Urinary bladder (tissue), 4 donors: ENCODE results near the gene LARGE1. TPM values are rescaled to one million over a fixed set of nuclear protein-coding genes. Genes with fewer than 3 reads are reported as not detected.

Experiments
- DNase-seq: peaks from one replicate; pipeline ENCODE4 v3.0.0-alpha.2; 2015; ENCODE audit errors: extremely low spot score
- H3K27ac ChIP-seq: one replicate; pipeline ENCODE4 v1.5.1; 2013; ENCODE audit warnings: low read depth, mild to moderate bottlenecking, moderate library complexity
- H3K36me3 ChIP-seq: one replicate; pipeline ENCODE4 v1.6.1; 2013; ENCODE audit warnings: mild to moderate bottlenecking, moderate library complexity; ENCODE audit not compliant: insufficient read depth
- H3K4me1 ChIP-seq: one replicate; pipeline ENCODE4 v1.6.1; 2013; ENCODE audit warnings: mild to moderate bottlenecking, moderate library complexity; ENCODE audit not compliant: insufficient read depth
- H3K4me3 ChIP-seq: one replicate; pipeline ENCODE4 v1.5.1; 2013; ENCODE audit warnings: low read depth, low read length
- WGBS: extraction: QIAGEN DNeasy Blood & Tissue Kit; methylation state at CpG from one replicate; pipeline ENCODE4 v1.1.7; 2013; 5-methylcytosine and 5-hydroxymethylcytosine counted together
- polyA plus RNA-seq: library from polyadenylated mRNA; stranded (reverse); fragments of 200-250 nt; gene quantifications from one replicate; pipeline ENCODE4 v1.2.3, GENCODE V29; 2013
- total RNA-seq: library from RNA; depleted of rRNA; stranded (reverse); fragments of >200 nt; gene quantifications from one replicate; pipeline ENCODE4 v1.2.3, GENCODE V29; 2014
- donor health status: healthy with polysubstance abuse.
- donor health status: healthy.

Gene LARGE1
- total and polyA plus RNA-seq, 2 donors, result 27.9 to 34.5 TPM

- 47% methylated on average over 6 of the region's 6 CpGs for WGBS
- no peaks in the 10 kb centered on the region for H3K4me1 ChIP-seq
- H3K27ac ChIP-seq, result no peak overlapping the region
- no peak for DNase-seq
- no peaks in the 10 kb centered on the region for H3K36me3 ChIP-seq
- no peak overlapping the region for H3K4me3 ChIP-seq
These were observed 253.2 kb downstream of the LARGE1 start for GRCh38 chr22:33666961-33667619.

GRCh38 chr22:33666279-33666960 is 253.9 kb downstream of the LARGE1 start:
- no peak overlapping the region for H3K27ac ChIP-seq
- H3K4me3 ChIP-seq, result no peak overlapping the region
- WGBS, result 77% methylated on average over 4 of the region's 4 CpGs
- no peaks in the 10 kb centered on the region for H3K4me1 ChIP-seq
- DNase-seq, result no peak
- H3K36me3 ChIP-seq, result no peaks in the 10 kb centered on the region

- Histone ChIP-seq H3K27ac (no peak overlapping the region), H3K4me1 (no peaks in the 10 kb centered on the region), H3K4me3 (no peak overlapping the region), H3K36me3 (no peaks in the 10 kb centered on the region)
- DNase-seq, result peak; percentile 70
- WGBS, result 35% methylated on average over 2 of the region's 2 CpGs
These were observed 260.8 kb downstream of the LARGE1 start for GRCh38 chr22:33659448-33659847.

DNA sequence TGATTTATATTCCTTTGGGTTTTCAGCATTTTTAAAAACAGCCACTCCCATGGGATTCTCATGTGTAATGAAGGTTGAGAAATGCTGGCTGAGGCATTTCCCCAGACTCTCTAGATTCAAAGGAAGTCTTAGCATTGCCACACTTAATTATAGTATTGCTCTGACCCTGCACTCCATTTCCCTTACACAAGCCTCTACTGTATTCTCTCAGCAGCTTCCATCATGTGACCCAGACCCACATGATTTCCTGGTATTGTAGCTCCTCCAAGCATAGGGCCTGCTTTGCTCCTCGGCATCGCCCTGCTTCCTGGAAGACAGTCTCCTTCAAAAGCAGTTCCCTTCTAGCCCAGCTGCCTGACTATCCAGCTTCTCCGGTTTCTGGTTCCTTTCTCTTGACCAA is 261.5 kb downstream of the LARGE1 start:
- no peak overlapping the region for H3K27ac ChIP-seq

DNA sequence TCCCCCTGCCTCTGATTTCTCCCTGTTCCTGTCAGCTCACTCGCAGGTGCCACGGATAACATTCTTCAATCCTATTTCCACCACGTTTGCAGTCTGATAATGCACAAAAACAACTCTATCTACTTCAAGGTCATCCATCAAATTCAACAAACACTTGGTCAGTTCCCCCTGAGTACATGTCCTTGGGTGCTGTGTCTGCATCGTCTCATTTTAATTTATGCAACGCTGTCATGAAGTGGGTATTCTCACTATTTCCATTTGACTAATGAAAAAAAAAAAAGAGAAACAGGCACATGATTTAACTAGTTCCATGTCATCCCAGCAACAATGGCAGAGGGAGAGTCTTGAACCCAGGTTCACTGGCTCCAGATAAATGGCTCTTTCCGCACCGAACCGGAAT is 262.6 kb downstream of the LARGE1 start:
- WGBS, result 79% methylated on average over 8 of the region's 8 CpGs
- H3K4me3 ChIP-seq, result no peak overlapping the region
- H3K27ac ChIP-seq, result no peak overlapping the region
- no peak for DNase-seq
- no peaks in the 10 kb centered on the region for H3K36me3 ChIP-seq
- no peaks in the 10 kb centered on the region for H3K4me1 ChIP-seq

More for the DNA sequence above, 261.5 kb downstream of the LARGE1 start:
- Histone ChIP-seq H3K4me1 (no peaks in the 10 kb centered on the region), H3K36me3 (no peaks in the 10 kb centered on the region), H3K4me3 (no peak overlapping the region)
- WGBS, result 58% methylated on average over 3 of the region's 3 CpGs
- DNase-seq, result no peak

DNA sequence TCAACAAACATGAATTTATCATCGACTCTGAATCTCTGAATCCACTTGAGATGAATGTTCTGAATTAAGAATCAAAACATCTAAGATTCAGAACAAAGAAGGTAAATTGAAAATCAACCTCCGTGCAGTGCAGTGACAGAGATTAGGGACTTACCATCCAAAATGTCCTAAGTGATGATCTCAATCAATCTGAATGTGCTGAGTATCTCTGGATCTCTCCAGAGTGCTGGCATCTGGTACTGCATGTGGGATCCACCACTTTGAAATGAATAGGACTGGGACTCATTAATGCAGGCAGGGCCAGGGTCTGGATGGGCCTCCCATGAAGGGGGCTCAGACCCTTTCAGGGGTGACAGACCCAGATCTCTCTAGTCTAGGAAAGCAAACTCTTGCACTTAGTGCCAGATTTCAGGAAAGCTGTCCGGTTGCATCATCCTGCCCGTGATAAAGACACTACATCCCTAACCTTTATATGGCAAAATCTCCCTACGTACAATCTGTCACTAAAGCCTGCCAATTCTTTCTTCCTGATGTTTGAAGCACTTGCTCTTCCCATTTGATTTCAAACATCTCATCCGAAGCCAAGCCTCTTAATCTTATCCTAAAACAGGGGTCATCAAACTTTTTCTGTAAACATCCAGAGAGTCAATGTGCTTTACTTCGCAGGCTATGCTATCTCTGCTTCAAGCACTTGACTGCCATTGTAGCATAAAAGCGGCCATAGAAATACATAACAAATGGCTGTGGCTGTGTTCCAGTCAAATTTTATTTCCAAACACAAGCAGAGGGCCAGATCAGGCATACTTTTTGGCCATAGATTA is 263.3 kb downstream of the LARGE1 start:
- H3K4me1 ChIP-seq, result no peaks in the 10 kb centered on the region
- 43% methylated on average over 8 of the region's 8 CpGs for WGBS
- no peak for DNase-seq
- H3K4me3 ChIP-seq, result no peak overlapping the region
- no peak overlapping the region for H3K27ac ChIP-seq
- no peaks in the 10 kb centered on the region for H3K36me3 ChIP-seq

GRCh38 chr22:33654173-33654895 is 265.9 kb downstream of the LARGE1 start:
- no peak for DNase-seq
- no peak overlapping the region for H3K27ac ChIP-seq
- H3K4me3 ChIP-seq, result no peak overlapping the region
- WGBS, result 56% methylated on average over 12 of the region's 12 CpGs
- no peaks in the 10 kb centered on the region for H3K4me1 ChIP-seq
- no peaks in the 10 kb centered on the region for H3K36me3 ChIP-seq

GRCh38 chr22:33653532-33654063 is 266.7 kb downstream of the LARGE1 start:
- DNase-seq, result no peak
- Histone ChIP-seq H3K27ac (no peak overlapping the region), H3K4me1 (no peaks in the 10 kb centered on the region), H3K4me3 (no peak overlapping the region), H3K36me3 (no peaks in the 10 kb centered on the region)
- WGBS, result 87% methylated on average over 8 of the region's 8 CpGs

DNA sequence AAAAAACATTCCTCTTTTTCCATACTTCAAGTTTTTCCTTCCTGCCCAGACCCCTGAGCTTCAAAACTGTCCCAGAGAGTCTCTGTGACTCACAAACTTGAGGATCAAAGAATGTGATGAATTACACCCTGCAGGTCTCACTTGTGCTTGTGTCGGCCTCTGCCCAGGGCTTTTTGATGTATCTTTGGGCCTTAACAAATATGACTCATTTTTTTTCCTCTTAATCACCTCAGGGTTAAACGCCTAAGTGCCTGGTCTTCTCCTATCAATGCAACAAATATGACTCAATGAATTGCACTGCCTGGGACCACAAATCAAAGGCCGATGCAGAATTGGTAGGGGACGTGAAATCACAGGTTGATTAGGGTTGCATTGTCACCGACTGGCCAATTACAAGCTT is 267.7 kb downstream of the LARGE1 start:
- WGBS, result 80% methylated on average over 5 of the region's 5 CpGs
- Histone ChIP-seq H3K27ac (no peak overlapping the region), H3K4me1 (no peaks in the 10 kb centered on the region), H3K36me3 (no peaks in the 10 kb centered on the region), H3K4me3 (no peak overlapping the region)
- DNase-seq, result no peak

DNA sequence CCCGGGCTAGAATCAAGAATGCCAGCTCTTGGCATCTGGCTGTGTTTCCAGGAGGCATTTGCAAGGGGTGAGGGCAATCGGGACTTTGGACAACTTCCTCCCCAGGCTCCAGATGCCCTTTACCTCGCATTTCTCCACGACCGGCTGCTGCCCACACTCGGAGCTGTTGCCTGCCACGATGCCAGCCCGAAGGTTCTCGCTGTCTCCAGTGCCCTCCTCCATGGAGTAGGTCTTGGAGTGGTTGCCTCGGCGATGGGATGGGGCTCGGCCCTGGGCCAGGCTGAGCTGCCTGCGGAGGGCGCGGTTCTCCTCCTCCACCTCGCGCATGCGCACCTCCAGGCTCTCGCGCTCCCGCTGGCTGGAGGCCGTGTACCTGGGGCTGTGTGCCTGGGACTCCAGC is 270.0 kb downstream of the LARGE1 start:
- Histone ChIP-seq H3K27ac (no peak overlapping the region), H3K4me3 (no peak overlapping the region), H3K36me3 (no peaks in the 10 kb centered on the region), H3K4me1 (no peaks in the 10 kb centered on the region)
- 82% methylated on average over 22 of the region's 22 CpGs for WGBS
- no peak for DNase-seq

- DNase-seq, result no peak
- H3K27ac ChIP-seq, result no peak overlapping the region
- WGBS, result 84% methylated on average over 3 of the region's 3 CpGs
- no peak overlapping the region for H3K4me3 ChIP-seq
- no peaks in the 10 kb centered on the region for H3K4me1 ChIP-seq
- H3K36me3 ChIP-seq, result no peaks in the 10 kb centered on the region
These were observed 271.8 kb downstream of the LARGE1 start for GRCh38 chr22:33648478-33648877.

DNA sequence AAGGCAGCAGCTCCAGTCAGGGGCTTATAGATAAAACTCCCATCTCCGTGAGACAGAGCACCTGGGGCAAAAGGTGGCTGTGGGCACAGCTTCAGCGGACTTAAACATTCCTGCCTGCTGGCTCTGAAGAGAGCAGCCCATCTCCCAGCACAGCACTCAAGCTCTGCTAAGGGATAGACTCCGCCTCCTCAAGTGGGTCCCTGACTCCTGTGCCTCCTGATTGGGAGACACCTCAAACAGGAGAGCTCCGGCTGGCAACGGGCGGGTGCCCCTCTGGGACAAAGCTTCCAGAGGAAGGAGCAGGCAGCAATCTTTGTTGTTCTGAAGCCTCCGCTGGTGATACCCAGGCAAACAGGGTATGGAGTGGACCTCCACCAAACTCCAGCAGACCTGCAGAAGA is 279.4 kb downstream of the LARGE1 start:
- no peaks in the 10 kb centered on the region for H3K4me1 ChIP-seq
- no peak for DNase-seq
- 87% methylated on average over 7 of the region's 7 CpGs for WGBS
- H3K36me3 ChIP-seq, result no peaks in the 10 kb centered on the region
- no peak overlapping the region for H3K27ac ChIP-seq
- H3K4me3 ChIP-seq, result no peak overlapping the region

GRCh38 chr22:33639588-33640254 is 280.6 kb downstream of the LARGE1 start:
- Histone ChIP-seq H3K27ac (no peak overlapping the region), H3K4me1 (no peaks in the 10 kb centered on the region), H3K36me3 (no peaks in the 10 kb centered on the region), H3K4me3 (no peak overlapping the region)
- DNase-seq, result no peak
- WGBS, result 85% methylated on average over 10 of the region's 10 CpGs
